Transverse colon (tissue), 4 donors: ENCODE measurements around the gene FUS.

Source experiments
- CTCF ChIP-seq, 5 experiments: fragments of 200-600 bp in 3 of 5; fragments of 450-650 bp in 2 of 5; sonication (generic) in 3 of 5; IDR thresholded peaks; 1 replicate in 2 of 5; 2 replicates in 3 of 5; pipeline ENCODE4 v1.5.1; 2016 to 2017; ENCODE audit warnings: antibody characterized with exemption in 5 of 5, inconsistent platforms in 3 of 5, mild to moderate bottlenecking in 2 of 5, moderate library complexity in 1 of 5
- EP300 ChIP-seq: sonication (generic); formaldehyde crosslinking; IDR thresholded peaks from one replicate; pipeline ENCODE4 v1.6.1; 2017; ENCODE audit warnings: antibody characterized with exemption, low read depth
- POLR2AphosphoS5 ChIP-seq, 3 donors: sonication (generic); formaldehyde crosslinking; IDR thresholded peaks; one replicate each; pipeline ENCODE4 v1.6.1; 2016; ENCODE audit warnings: antibody characterized with exemption in 3 of 3

DNA sequence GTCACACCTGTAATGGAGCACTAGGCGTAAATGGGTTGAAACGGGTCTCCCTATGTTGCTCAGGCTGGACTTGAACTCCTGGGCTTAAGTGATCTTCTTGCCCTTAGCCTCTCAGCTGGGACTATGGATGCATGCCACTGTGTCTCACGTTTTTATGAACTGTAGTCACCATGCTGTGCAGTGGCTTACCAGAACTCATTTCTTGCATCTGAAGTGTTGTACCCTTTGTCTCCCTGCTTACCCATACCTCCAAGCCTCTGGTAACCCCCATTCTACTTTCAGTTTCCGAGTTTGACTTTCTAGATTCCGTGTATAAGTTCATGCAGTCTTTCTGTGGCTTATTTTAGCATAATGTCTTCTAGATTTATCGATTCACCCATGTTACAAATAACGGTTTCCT, 15.0 kb downstream of the FUS start:
- TF ChIP-seq CTCF (IDR thresholded peaks at IDR 0.05) (no peak), POLR2AphosphoS5 (IDR thresholded peaks at IDR 0.05) (no peak), EP300 (no peak)
